H9 (cell line): ENCODE results near the gene GNA12. TPM values are rescaled to one million over a fixed set of nuclear protein-coding genes. Genes with fewer than 3 reads are reported as not detected.

Source experiments
- DNase-seq: peaks from one replicate; pipeline ENCODE4 v3.0.0-alpha.2; 2017
- H2AFZ ChIP-seq: one replicate; pipeline ENCODE4 v1.6.1; 2013; ENCODE audit warnings: mild to moderate bottlenecking, low read length, control low read depth, moderate library complexity
- H2AK5ac ChIP-seq: 2 replicates; pipeline ENCODE4 v1.6.1; 2013; ENCODE audit warnings: low read length, control low read depth, mixed read lengths; ENCODE audit not compliant: insufficient read length
- H2BK120ac ChIP-seq: one replicate; pipeline ENCODE4 v1.6.1; 2013; ENCODE audit warnings: low read depth, mild to moderate bottlenecking, low read length, control low read depth, inconsistent platforms; ENCODE audit not compliant: poor library complexity, severe bottlenecking
- H2BK12ac ChIP-seq: 2 replicates; pipeline ENCODE4 v1.6.1; 2013; ENCODE audit warnings: low read length, control low read depth, mixed read lengths, low read depth; ENCODE audit not compliant: insufficient read length
- H2BK15ac ChIP-seq: 2 replicates; pipeline ENCODE4 v1.6.1; 2013; ENCODE audit warnings: low read depth, low read length, control low read depth
- H2BK20ac ChIP-seq: one replicate; pipeline ENCODE4 v1.6.1; 2013; ENCODE audit warnings: low read depth, mild to moderate bottlenecking, low read length, control low read depth, inconsistent platforms; ENCODE audit not compliant: poor library complexity, severe bottlenecking
- H2BK5ac ChIP-seq: 2 replicates; pipeline ENCODE4 v1.6.1; 2013; ENCODE audit warnings: low read length, control low read depth, mixed read lengths; ENCODE audit not compliant: insufficient read length
- H3K14ac ChIP-seq: 2 replicates; pipeline ENCODE4 v1.6.1; 2013; ENCODE audit warnings: low read length, control low read depth; ENCODE audit not compliant: insufficient read depth
- H3K18ac ChIP-seq: 2 replicates; pipeline ENCODE4 v1.6.1; 2013; ENCODE audit warnings: low read depth, mild to moderate bottlenecking, mixed read lengths, low read length, control low read depth; ENCODE audit not compliant: insufficient read length
- H3K23ac ChIP-seq: 2 replicates; pipeline ENCODE4 v1.6.1; 2013; ENCODE audit warnings: low read length, control low read depth, mixed read lengths, low read depth; ENCODE audit not compliant: insufficient read length
- H3K23me2 ChIP-seq: 2 replicates; pipeline ENCODE4 v1.6.1; 2013; ENCODE audit warnings: low read depth, mild to moderate bottlenecking, mixed read lengths, low read length, control low read depth; ENCODE audit not compliant: insufficient read length, poor library complexity, severe bottlenecking
- H3K27ac ChIP-seq: 2 replicates; pipeline ENCODE4 v1.5.1; 2013; ENCODE audit warnings: low read length, control low read depth, mixed read lengths, low read depth; ENCODE audit not compliant: insufficient read length
- H3K27me3 ChIP-seq: 2 replicates; pipeline ENCODE4 v1.6.1; 2013; ENCODE audit warnings: low read length, control low read depth, inconsistent platforms; ENCODE audit not compliant: insufficient read depth
- H3K4ac ChIP-seq: 2 replicates; pipeline ENCODE4 v1.6.1; 2013; ENCODE audit warnings: low read depth, mild to moderate bottlenecking, control low read depth, inconsistent platforms, low read length, moderate library complexity
- H3K4me1 ChIP-seq: 2 replicates; pipeline ENCODE4 v1.6.1; 2013; ENCODE audit warnings: low read length, control low read depth, inconsistent platforms; ENCODE audit not compliant: insufficient read depth
- H3K4me2 ChIP-seq: 2 replicates; pipeline ENCODE4 v1.6.1; 2013; ENCODE audit warnings: low read length, control low read depth, mixed read lengths; ENCODE audit not compliant: insufficient read length, insufficient read depth
- H3K56ac ChIP-seq: 2 replicates; pipeline ENCODE4 v1.6.1; 2013; ENCODE audit warnings: low read depth, mild to moderate bottlenecking, mixed read lengths, low read length, control low read depth; ENCODE audit not compliant: insufficient read length
- H3K79me1 ChIP-seq: 2 replicates; pipeline ENCODE4 v1.6.1; 2013; ENCODE audit warnings: low read depth, mild to moderate bottlenecking, moderate library complexity, low read length, control low read depth, inconsistent platforms; ENCODE audit not compliant: insufficient read depth, poor library complexity, severe bottlenecking
- H3K79me2 ChIP-seq: 2 replicates; pipeline ENCODE4 v1.6.1; 2013; ENCODE audit warnings: low read length, control low read depth, inconsistent platforms; ENCODE audit not compliant: insufficient read depth
- H3K9ac ChIP-seq: 2 replicates; pipeline ENCODE4 v1.6.1; 2013; ENCODE audit warnings: low read length, control low read depth, mixed read lengths; ENCODE audit not compliant: insufficient read length; ENCODE audit errors: extremely low read depth
- H3K9me3 ChIP-seq: one replicate; pipeline ENCODE4 v1.6.1; 2013; ENCODE audit warnings: low read depth, low read length, inconsistent platforms; ENCODE audit not compliant: control insufficient read depth
- H3T11ph ChIP-seq: one replicate; pipeline ENCODE4 v1.6.1; 2013; ENCODE audit warnings: mild to moderate bottlenecking, low read length, control low read depth, inconsistent platforms
- H4K20me1 ChIP-seq: one replicate; pipeline ENCODE4 v1.6.1; 2013; ENCODE audit not compliant: control insufficient read depth, insufficient read length, insufficient read depth
- H4K5ac ChIP-seq: 2 replicates; pipeline ENCODE4 v1.6.1; 2013; ENCODE audit warnings: low read depth, mild to moderate bottlenecking, mixed read lengths, low read length, control low read depth; ENCODE audit not compliant: insufficient read length
- H4K8ac ChIP-seq: replicated peaks from 2 replicates; pipeline ENCODE4 v1.6.1; 2013; ENCODE audit warnings: low read length, control low read depth, mixed read lengths, low read depth; ENCODE audit not compliant: insufficient read length
- H4K91ac ChIP-seq: 2 replicates; pipeline ENCODE4 v1.6.1; 2013; ENCODE audit warnings: low read depth, mild to moderate bottlenecking, moderate library complexity, mixed read lengths, low read length, control low read depth; ENCODE audit not compliant: insufficient read length
- H3K27ac Mint-ChIP-seq, 3 experiments: 2 replicates in 2 of 3; 3 replicates in 1 of 3; pipeline ENCODE4 v1.8.0; 2020 to 2021; ENCODE audit warnings: mixed read lengths in 3 of 3, mild to moderate bottlenecking in 1 of 3, moderate library complexity in 1 of 3
- H3K27me3 Mint-ChIP-seq: 2 replicates; pipeline ENCODE4 v1.8.0; 2021; ENCODE audit warnings: low read depth, mild to moderate bottlenecking, moderate library complexity, mixed read lengths
- H3K36me3 Mint-ChIP-seq, 3 experiments: 2 replicates in 2 of 3; 3 replicates in 1 of 3; pipeline ENCODE4 v1.8.0; 2020 to 2021; ENCODE audit warnings: low read depth in 3 of 3, mixed read lengths in 3 of 3; ENCODE audit not compliant: insufficient read depth in 1 of 3
- H3K4me1 Mint-ChIP-seq, 2 experiments: 2 replicates each; pipeline ENCODE4 v1.8.0; 2020; ENCODE audit warnings: mixed read lengths in 2 of 2
- H3K4me3 Mint-ChIP-seq, 2 experiments: 2 replicates in 1 of 2; 3 replicates in 1 of 2; pipeline ENCODE4 v1.8.0; 2020 to 2021; ENCODE audit warnings: mild to moderate bottlenecking in 2 of 2, mixed read lengths in 2 of 2, moderate library complexity in 1 of 2
- H3K9me3 Mint-ChIP-seq, 2 experiments: 2 replicates in 1 of 2; 3 replicates in 1 of 2; pipeline ENCODE4 v1.8.0; 2020; ENCODE audit warnings: mild to moderate bottlenecking in 2 of 2, mixed read lengths in 2 of 2, moderate library complexity in 1 of 2
- CTCF ChIP-seq: fragments of 200-600 bp; sonication (generic); conservative IDR thresholded peaks from 3 replicates; pipeline ENCODE4 v1.8.0; 2021; ENCODE audit warnings: antibody characterized with exemption, mild to moderate bottlenecking
- WGBS: extraction: QIAGEN DNeasy Blood & Tissue Kit; methylation state at CpG from one replicate; pipeline ENCODE4 v1.1.7; 2013; ENCODE audit warnings: missing lambda C conversion rate, low lambda C conversion rate, mixed read lengths; ENCODE audit not compliant: insufficient read length; ENCODE audit errors: extremely low coverage; 5-methylcytosine and 5-hydroxymethylcytosine counted together
- total RNA-seq: library from RNA; stranded (reverse); gene quantifications from 2 replicates; pipeline ENCODE4 v1.2.1, GENCODE V29; 2021

Gene GNA12
- total RNA-seq, 1 experiment from 2014 or later = 60.2 TPM

DNA sequence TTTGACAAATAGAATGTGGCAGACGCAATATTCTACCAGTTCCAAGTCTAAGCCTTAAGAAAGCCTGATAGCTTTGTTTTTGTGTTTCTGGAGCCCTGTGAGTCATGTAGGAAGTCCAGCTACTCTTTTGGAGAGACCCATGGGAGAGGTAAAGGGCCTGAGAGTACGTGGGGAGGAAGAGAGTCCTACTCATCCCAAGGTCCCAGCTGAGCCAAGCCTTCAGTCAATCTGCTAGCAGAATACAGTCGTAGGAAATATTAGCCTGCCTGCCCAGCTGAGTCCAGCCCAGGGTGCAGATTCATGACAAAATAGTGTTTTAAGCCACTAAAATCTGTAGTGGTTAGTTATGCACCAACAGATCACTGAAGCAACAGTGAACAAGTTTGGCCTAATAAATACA lies 9.0 kb upstream of the GNA12 start:
- no peak overlapping the region for H3T11ph ChIP-seq
- Mint-ChIP-seq H3K27me3 (no peaks in the 10 kb centered on the region), H3K9me3 (no peaks in the 10 kb centered on the region; a peak in 1 of 5 replicates), H3K4me1 (no peaks in the 10 kb centered on the region), H3K36me3 (no peaks in the 10 kb centered on the region; a peak in 1 of 7 replicates), H3K27ac (no peak overlapping the region; a peak in 1 of 7 replicates), H3K4me3 (no peak overlapping the region)
- DNase-seq = no peak
- H4K20me1 ChIP-seq = no peaks in the 10 kb centered on the region
- H3K27ac ChIP-seq = no peak overlapping the region
- H2BK12ac ChIP-seq = no peak overlapping the region
- no peak overlapping the region for H3K56ac ChIP-seq
- TF ChIP-seq CTCF = no peak
- WGBS = no CpG with 5 or more reads among the region's 3 CpGs
- no peak overlapping the region for H2AFZ ChIP-seq
- no peak overlapping the region for H3K4ac ChIP-seq
- H2BK120ac ChIP-seq = no peak overlapping the region
- H3K23ac ChIP-seq = no peak overlapping the region
- H4K8ac ChIP-seq = no peak overlapping the region
- peaks cover 4% of the 10 kb centered on the region for H3K23me2 ChIP-seq
- H3K18ac ChIP-seq = no peak overlapping the region
- H3K9me3 ChIP-seq = no peaks in the 10 kb centered on the region
- no peak overlapping the region for H2BK5ac ChIP-seq
- no peak overlapping the region for H2AK5ac ChIP-seq
- H3K14ac ChIP-seq = no peak overlapping the region
- no peaks in the 10 kb centered on the region for H3K4me1 ChIP-seq
- no peaks in the 10 kb centered on the region for H3K79me2 ChIP-seq
- H3K79me1 ChIP-seq = no peaks in the 10 kb centered on the region
- H4K5ac ChIP-seq = no peak overlapping the region
- no peak overlapping the region for H2BK15ac ChIP-seq
- no peak overlapping the region for H3K9ac ChIP-seq
- no peak overlapping the region for H3K4me2 ChIP-seq
- H4K91ac ChIP-seq = no peak overlapping the region
- no peak overlapping the region for H2BK20ac ChIP-seq
- no peaks in the 10 kb centered on the region for H3K27me3 ChIP-seq
